Glutamatergic neuron (in vitro differentiated cells): ENCODE measurements around the gene HM13. TPM values are rescaled to one million over a fixed set of nuclear protein-coding genes. Genes with fewer than 3 reads are reported as not detected.
"Not testable (repeated sequence)": the region's sequence is repeated elsewhere in the genome, so short reads cannot be mapped to it uniquely, and the experiment has no call there.

Experiments
- DNase-seq: peaks from one replicate; pipeline ENCODE4 v3.0.0; 2022
- H3K27ac Mint-ChIP-seq: one replicate; pipeline ENCODE4 v1.8.0; 2020; ENCODE audit warnings: mild to moderate bottlenecking, mixed read lengths, inconsistent platforms; ENCODE audit not compliant: unreplicated experiment
- H3K27me3 Mint-ChIP-seq: one replicate; pipeline ENCODE4 v1.8.0; 2020; ENCODE audit warnings: mild to moderate bottlenecking, moderate library complexity, mixed read lengths, inconsistent platforms; ENCODE audit not compliant: unreplicated experiment
- H3K36me3 Mint-ChIP-seq: one replicate; pipeline ENCODE4 v1.8.0; 2020; ENCODE audit warnings: mild to moderate bottlenecking, mixed read lengths, inconsistent platforms; ENCODE audit not compliant: unreplicated experiment
- H3K4me1 Mint-ChIP-seq: one replicate; pipeline ENCODE4 v1.8.0; 2020; ENCODE audit warnings: mild to moderate bottlenecking, low read depth, mixed read lengths, inconsistent platforms; ENCODE audit not compliant: unreplicated experiment
- H3K4me3 Mint-ChIP-seq: one replicate; pipeline ENCODE4 v1.8.0; 2020; ENCODE audit warnings: mild to moderate bottlenecking, mixed read lengths, inconsistent platforms; ENCODE audit not compliant: unreplicated experiment
- H3K9me3 Mint-ChIP-seq: one replicate; pipeline ENCODE4 v1.8.0; 2020; ENCODE audit warnings: mild to moderate bottlenecking, moderate library complexity, mixed read lengths, inconsistent platforms; ENCODE audit not compliant: unreplicated experiment
- total RNA-seq: library from RNA; stranded (reverse); fragmentation: NEBNext Ultra II Directional; extraction: Animal tissue kit (Norgen Biotek cat#: 25700); gene quantifications from one replicate; pipeline ENCODE4 v1.2.1, GENCODE V29; 2021; ENCODE audit not compliant: unreplicated experiment
- TF ChIP-seq, protein P1 (sequence below): fragments of 200-600 bp; sonication (generic); IDR thresholded peaks from one replicate; pipeline ENCODE4 v1.5.0; 2021; ENCODE audit not compliant: partially characterized antibody, unreplicated experiment

Gene HM13
- total RNA-seq, 1 donor from 2014 or later, result 320 TPM

DNA sequence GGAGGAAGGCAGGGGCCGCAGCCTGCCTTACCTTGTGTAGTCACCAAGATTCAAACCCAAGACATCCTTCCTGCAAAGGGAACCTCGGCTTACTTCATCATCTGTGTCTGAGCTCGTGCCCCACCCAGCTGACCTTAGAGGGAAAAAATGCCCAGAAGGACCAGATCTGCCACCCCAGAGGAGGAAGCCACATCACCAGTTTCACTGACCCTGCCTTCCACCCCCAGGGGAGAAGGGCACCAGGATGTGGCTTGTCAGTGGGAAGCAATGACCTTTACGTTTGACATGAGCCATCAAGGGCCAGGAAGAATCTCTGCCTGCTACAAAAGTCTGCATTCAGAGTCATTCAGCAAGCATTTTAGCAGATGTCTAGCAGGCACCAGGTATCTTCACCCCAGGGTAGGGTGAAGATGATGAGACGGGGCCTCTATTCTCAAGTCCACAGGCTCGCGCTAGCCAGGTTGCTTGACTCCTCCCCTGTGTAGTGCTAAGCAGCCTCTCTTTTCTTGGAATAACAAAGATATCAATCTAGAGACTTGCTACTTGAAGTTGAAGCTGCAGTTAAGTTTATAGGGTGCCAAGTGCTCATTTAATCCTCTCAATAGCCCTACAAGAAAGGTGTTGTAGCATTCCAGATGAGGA lies 28.1 kb downstream of the HM13 start:
- no peak for DNase-seq
- H3K9me3 Mint-ChIP-seq, result peaks cover 10% of the 10 kb centered on the region
- peaks cover 5% of the 10 kb centered on the region for H3K27me3 Mint-ChIP-seq
- TF ChIP-seq, protein P1, sequence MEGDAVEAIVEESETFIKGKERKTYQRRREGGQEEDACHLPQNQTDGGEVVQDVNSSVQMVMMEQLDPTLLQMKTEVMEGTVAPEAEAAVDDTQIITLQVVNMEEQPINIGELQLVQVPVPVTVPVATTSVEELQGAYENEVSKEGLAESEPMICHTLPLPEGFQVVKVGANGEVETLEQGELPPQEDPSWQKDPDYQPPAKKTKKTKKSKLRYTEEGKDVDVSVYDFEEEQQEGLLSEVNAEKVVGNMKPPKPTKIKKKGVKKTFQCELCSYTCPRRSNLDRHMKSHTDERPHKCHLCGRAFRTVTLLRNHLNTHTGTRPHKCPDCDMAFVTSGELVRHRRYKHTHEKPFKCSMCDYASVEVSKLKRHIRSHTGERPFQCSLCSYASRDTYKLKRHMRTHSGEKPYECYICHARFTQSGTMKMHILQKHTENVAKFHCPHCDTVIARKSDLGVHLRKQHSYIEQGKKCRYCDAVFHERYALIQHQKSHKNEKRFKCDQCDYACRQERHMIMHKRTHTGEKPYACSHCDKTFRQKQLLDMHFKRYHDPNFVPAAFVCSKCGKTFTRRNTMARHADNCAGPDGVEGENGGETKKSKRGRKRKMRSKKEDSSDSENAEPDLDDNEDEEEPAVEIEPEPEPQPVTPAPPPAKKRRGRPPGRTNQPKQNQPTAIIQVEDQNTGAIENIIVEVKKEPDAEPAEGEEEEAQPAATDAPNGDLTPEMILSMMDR, result no peak
- H3K27ac Mint-ChIP-seq, result no peak overlapping the region
- no peak overlapping the region for H3K4me3 Mint-ChIP-seq
- H3K4me1 Mint-ChIP-seq, result peaks cover 3% of the 10 kb centered on the region
- H3K36me3 Mint-ChIP-seq, result peaks cover 8% of the 10 kb centered on the region

- Mint-ChIP-seq H3K36me3 (peaks cover 8% of the 10 kb centered on the region), H3K4me3 (no peak overlapping the region), H3K4me1 (peaks cover 4% of the 10 kb centered on the region), H3K27me3 (peaks cover 8% of the 10 kb centered on the region), H3K9me3 (peaks cover 13% of the 10 kb centered on the region), H3K27ac (no peak overlapping the region)
- no peak for DNase-seq
- TF ChIP-seq, protein P1, result no peak
Measured at GRCh38 chr20:31542963-31543362, 28.7 kb downstream of the HM13 start.

DNA sequence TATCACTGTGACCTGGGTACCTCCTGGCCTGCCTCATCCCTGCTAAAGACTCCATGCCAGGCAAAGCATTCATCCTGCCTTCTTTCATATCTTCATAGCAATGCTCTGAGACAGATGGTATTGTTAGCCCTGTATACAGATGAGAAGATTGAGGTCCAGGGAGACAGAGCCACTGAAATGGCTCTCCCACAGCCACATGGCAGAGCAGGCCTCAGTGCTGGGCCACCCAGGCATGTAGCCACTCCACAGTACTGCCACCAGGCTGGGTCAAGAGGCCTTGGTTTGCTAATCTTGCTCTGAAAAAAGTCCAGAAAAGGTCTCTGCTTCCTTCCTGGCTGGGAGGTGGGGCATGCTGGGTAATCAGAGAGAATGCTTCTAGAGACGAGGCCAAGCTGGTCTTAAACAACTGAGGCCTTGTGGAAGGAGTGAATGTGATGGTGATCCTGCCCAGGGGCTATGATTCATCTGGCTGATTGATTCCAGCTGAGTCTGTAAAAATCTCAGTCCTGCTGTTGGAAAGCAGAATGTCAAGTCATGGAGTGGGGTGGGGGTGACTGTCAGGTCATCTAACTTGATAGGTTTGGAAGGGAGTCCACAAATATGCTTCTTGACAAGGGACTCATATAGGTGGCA lies 29.8 kb downstream of the HM13 start:
- Mint-ChIP-seq H3K36me3 (peaks cover 3% of the 10 kb centered on the region), H3K4me1 (peaks cover 12% of the 10 kb centered on the region), H3K4me3 (no peak overlapping the region), H3K27me3 (peaks cover 8% of the 10 kb centered on the region), H3K27ac (peak overlapping the region; percentile 65), H3K9me3 (peaks cover 12% of the 10 kb centered on the region)
- DNase-seq, result no peak
- TF ChIP-seq, protein P1, result no peak

DNA sequence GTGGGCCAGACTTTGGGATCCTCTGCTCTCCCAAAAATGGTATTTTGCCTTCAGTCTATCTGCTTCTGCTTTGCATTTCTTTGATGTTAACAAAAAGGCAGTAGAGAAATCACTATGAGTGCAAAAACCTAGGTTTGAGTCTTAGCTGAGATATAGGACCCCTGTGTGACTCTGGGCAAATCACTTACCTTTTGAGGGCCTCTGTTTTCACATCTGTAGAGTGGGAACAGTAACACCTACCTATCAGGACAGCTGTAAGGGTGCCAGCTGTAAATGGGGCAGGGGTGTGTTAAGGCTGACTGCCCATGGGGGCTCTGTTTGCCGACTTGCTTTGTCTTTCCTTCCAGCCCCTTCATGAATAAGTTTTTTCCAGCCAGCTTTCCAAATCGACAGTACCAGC lies 30.4 kb downstream of the HM13 start:
- TF ChIP-seq, protein P1, result no peak
- H3K4me3 Mint-ChIP-seq, result no peak overlapping the region
- no peak overlapping the region for H3K27ac Mint-ChIP-seq
- H3K27me3 Mint-ChIP-seq, result peaks cover 8% of the 10 kb centered on the region
- DNase-seq, result no peak
- H3K9me3 Mint-ChIP-seq, result peaks cover 12% of the 10 kb centered on the region
- peaks cover 14% of the 10 kb centered on the region for H3K4me1 Mint-ChIP-seq
- H3K36me3 Mint-ChIP-seq, result no peaks in the 10 kb centered on the region

DNA sequence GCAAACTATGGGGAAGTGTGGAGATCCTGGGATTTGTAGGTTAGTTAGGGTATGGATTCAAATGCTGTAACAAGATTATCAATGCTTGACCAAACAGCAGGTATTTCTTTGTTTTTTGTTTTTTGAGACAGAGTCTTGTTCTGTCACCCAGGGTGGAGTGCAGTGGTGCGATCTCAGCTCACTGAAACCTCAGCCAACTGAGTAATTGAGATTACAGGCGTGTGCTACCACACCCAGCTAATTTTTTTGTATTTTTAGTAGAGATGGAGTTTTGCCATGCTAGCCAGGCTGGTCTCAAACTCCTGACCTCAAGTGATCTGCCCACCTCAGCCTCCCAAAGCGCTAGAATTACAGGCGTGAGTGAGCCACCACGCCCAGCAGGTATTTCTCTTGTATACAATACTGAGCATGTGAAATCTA lies 31.4 kb downstream of the HM13 start:
- H3K36me3 Mint-ChIP-seq, DNase-seq, H3K27me3 Mint-ChIP-seq: not testable (repeated sequence)
- Mint-ChIP-seq H3K4me1 (peaks cover 14% of the 10 kb centered on the region), H3K4me3 (peak overlapping the region; percentile 59), H3K27ac (peak overlapping the region; percentile 7), H3K9me3 (peaks cover 13% of the 10 kb centered on the region)
